ENCODE data around the gene PCIF1.
"Not testable (repeated sequence)": the region's sequence is repeated elsewhere in the genome, so short reads cannot be mapped to it uniquely, and the experiment has no call there.

The PCIF1 gene

GRCh38 chr20:45924391-45925261 is 9.9 kb upstream of the PCIF1 start:
- DNase-seq (ENCODE audit: low read depth): no peak

- no peak for DNase-seq (ENCODE audit: low read depth)
Measured at GRCh38 chr20:45925821-45926506, 8.5 kb upstream of the PCIF1 start.

GRCh38 chr20:45926731-45927070 is 7.8 kb upstream of the PCIF1 start:
- DNase-seq (ENCODE audit: low read depth): no peak

GRCh38 chr20:45927071-45927878 is 7.2 kb upstream of the PCIF1 start:
- DNase-seq (ENCODE audit: low read depth): no peak

- not testable (repeated sequence) for DNase-seq (ENCODE audit: low read depth)
Measured at GRCh38 chr20:45931680-45932079, 2.8 kb upstream of the PCIF1 start.

- DNase-seq (ENCODE audit: low read depth): peak; percentile 27
Measured at GRCh38 chr20:45933266-45934045, 1.0 kb upstream of the PCIF1 start.

GRCh38 chr20:45934046-45934585 is 367 bp upstream of the PCIF1 start:
- DNase-seq (ENCODE audit: low read depth): no peak

GRCh38 chr20:45935416-45936046 is 1.0 kb downstream of the PCIF1 start:
- DNase-seq (ENCODE audit: low read depth): no peak

GRCh38 chr20:45937765-45938164 is 3.3 kb downstream of the PCIF1 start:
- DNase-seq (ENCODE audit: low read depth): no peak

- no peak for DNase-seq (ENCODE audit: low read depth)
Measured at GRCh38 chr20:45938727-45939438, 4.4 kb downstream of the PCIF1 start.

GRCh38 chr20:45940053-45940452 is 5.6 kb downstream of the PCIF1 start:
- DNase-seq (ENCODE audit: low read depth): no peak

- no peak for DNase-seq (ENCODE audit: low read depth)
Measured at GRCh38 chr20:45940469-45940868, 6.0 kb downstream of the PCIF1 start.

- no peak for DNase-seq (ENCODE audit: low read depth)
Measured at GRCh38 chr20:45943613-45944012, 9.1 kb downstream of the PCIF1 start.

GRCh38 chr20:45944151-45944964 is 9.9 kb downstream of the PCIF1 start:
- no peak for DNase-seq (ENCODE audit: low read depth)

- DNase-seq (ENCODE audit: low read depth): no peak
Measured at GRCh38 chr20:45944965-45945677, 10.6 kb downstream of the PCIF1 start.

- DNase-seq (ENCODE audit: low read depth): no peak
Measured at GRCh38 chr20:45945678-45946148, 11.2 kb downstream of the PCIF1 start.

- DNase-seq (ENCODE audit: low read depth): peak; percentile 25
Measured at GRCh38 chr20:45946149-45946970, 11.9 kb downstream of the PCIF1 start.

All from activated T-cell treated with anti-CD3 and anti-CD28 coated beads for 1 hour (primary cell).